ENCODE data around the gene PPM1N. TPM values are rescaled to one million over a fixed set of nuclear protein-coding genes. Genes with fewer than 3 reads are reported as not detected.

Gene PPM1N
- total RNA-seq, 1 donor from 2014 or later, result 0.67 TPM

- H3K27ac ChIP-seq, result no peak overlapping the region
- H3K36me3 ChIP-seq, result peaks cover 32% of the 10 kb centered on the region
- no peaks in the 10 kb centered on the region for H3K27me3 ChIP-seq
- H3K9me3 ChIP-seq, result no peaks in the 10 kb centered on the region
- DNase-seq (peak; percentile 74), ATAC-seq (peak; percentile 66)
- no peaks in the 10 kb centered on the region for H3K4me1 ChIP-seq
- TF ChIP-seq CTCF (IDR thresholded peaks at IDR 0.05), result no peak
- H3K4me3 ChIP-seq, result peak overlapping the region; percentile 33
- intact Hi-C loops (cut with DNase I), result loop anchor here (10.0 kb wide), 1 partner anchor 116 kb away; no protein-coding TSS in a partner anchor
Observed at GRCh38 chr19:45528744-45529419, 30.6 kb downstream of the PPM1N start.

- Histone ChIP-seq H3K4me3 (peak overlapping the region; percentile 33), H3K27me3 (no peaks in the 10 kb centered on the region), H3K36me3 (peaks cover 27% of the 10 kb centered on the region), H3K27ac (no peak overlapping the region), H3K4me1 (no peaks in the 10 kb centered on the region), H3K9me3 (no peaks in the 10 kb centered on the region)
- intact Hi-C loops (cut with DNase I), result loop anchor here (10.0 kb wide), 1 partner anchor 115 kb away; no protein-coding TSS in a partner anchor
- no peak for ATAC-seq
- no peak for TF ChIP-seq CTCF (IDR thresholded peaks at IDR 0.05)
- no peak for DNase-seq
Observed at GRCh38 chr19:45529420-45529785, 31.2 kb downstream of the PPM1N start.

GRCh38 chr19:45531349-45531748, 33.1 kb downstream of the PPM1N start:
- Histone ChIP-seq H3K36me3 (peaks cover 8% of the 10 kb centered on the region), H3K27me3 (no peaks in the 10 kb centered on the region), H3K27ac (no peak overlapping the region), H3K4me1 (no peaks in the 10 kb centered on the region), H3K4me3 (no peak overlapping the region), H3K9me3 (no peaks in the 10 kb centered on the region)
- no peak for TF ChIP-seq CTCF (IDR thresholded peaks at IDR 0.05)
- intact Hi-C loops (cut with DNase I), result no loop called here
- DNase-seq (no peak), ATAC-seq (no peak)

GRCh38 chr19:45539459-45539858, 41.2 kb downstream of the PPM1N start:
- no peaks in the 10 kb centered on the region for H3K27me3 ChIP-seq
- H3K9me3 ChIP-seq, result no peaks in the 10 kb centered on the region
- no peaks in the 10 kb centered on the region for H3K36me3 ChIP-seq
- peaks cover 3% of the 10 kb centered on the region for H3K4me1 ChIP-seq
- TF ChIP-seq CTCF (IDR thresholded peaks at IDR 0.05), result no peak
- DNase-seq (no peak), ATAC-seq (no peak)
- H3K27ac ChIP-seq, result no peak overlapping the region
- intact Hi-C loops (cut with DNase I), result no loop called here
- H3K4me3 ChIP-seq, result no peak overlapping the region

- peaks cover 3% of the 10 kb centered on the region for H3K4me1 ChIP-seq
- ATAC-seq, result peak; percentile 37
Observed at GRCh38 chr19:45542234-45542668, 44.0 kb downstream of the PPM1N start.

More at GRCh38 chr19:45542234-45542668, 44.0 kb downstream of the PPM1N start:
- DNase-seq, result no peak
- H3K27ac ChIP-seq, result no peak overlapping the region
- intact Hi-C loops (cut with DNase I), result no loop called here
- no peak for TF ChIP-seq CTCF (IDR thresholded peaks at IDR 0.05)
- H3K9me3 ChIP-seq, result no peaks in the 10 kb centered on the region
- H3K27me3 ChIP-seq, result no peaks in the 10 kb centered on the region
- no peak overlapping the region for H3K4me3 ChIP-seq
- no peaks in the 10 kb centered on the region for H3K36me3 ChIP-seq

All from upper lobe of right lung (tissue), 1 donor.